Suppressor macrophage treated with lipopolysaccharide for 4 hours (primary cell): Measurements from ENCODE around the gene TFR2.

Source experiments
- DNase-seq: peaks from one replicate; pipeline ENCODE4 v3.0.0-alpha.2; 2020

Gene TFR2

GRCh38 chr7:100611983-100612729, 29.2 kb downstream of the TFR2 start, which contains the start of gene MOSPD3:
MOSPD3 (plus strand) TSS chr7:100612540; CDS start chr7:100612792, 252 bp downstream.
- DNase-seq: peak; percentile 99

GRCh38 chr7:100609958-100610357, 31.4 kb downstream of the TFR2 start:
- DNase-seq: no peak

GRCh38 chr7:100607111-100607510, 34.2 kb downstream of the TFR2 start:
- DNase-seq: no peak

- DNase-seq: no peak
Observed at GRCh38 chr7:100606313-100606712, 35.0 kb downstream of the TFR2 start.

GRCh38 chr7:100604976-100605911, 36.1 kb downstream of the TFR2 start:
- DNase-seq: peak; percentile 49

- DNase-seq: peak; percentile 80
Observed at GRCh38 chr7:100604028-100604975, 37.0 kb downstream of the TFR2 start.

- no peak for DNase-seq
Observed at GRCh38 chr7:100603726-100604027, 37.7 kb downstream of the TFR2 start.

- DNase-seq: no peak
Observed at GRCh38 chr7:100602889-100603725, 38.2 kb downstream of the TFR2 start.

GRCh38 chr7:100600730-100601038, 40.7 kb downstream of the TFR2 start:
- no peak for DNase-seq

- no peak for DNase-seq
Observed at GRCh38 chr7:100599911-100600729, 41.2 kb downstream of the TFR2 start.

GRCh38 chr7:100598425-100598824, 42.9 kb downstream of the TFR2 start:
- DNase-seq: no peak

GRCh38 chr7:100595188-100595587, 46.2 kb downstream of the TFR2 start:
- DNase-seq: no peak

GRCh38 chr7:100591596-100591995, 49.8 kb downstream of the TFR2 start:
- DNase-seq: no peak

GRCh38 chr7:100590077-100590737, 51.1 kb downstream of the TFR2 start:
- DNase-seq: no peak

- no peak for DNase-seq
Observed at GRCh38 chr7:100589341-100589947, 51.9 kb downstream of the TFR2 start.

GRCh38 chr7:100588438-100588837, 52.9 kb downstream of the TFR2 start:
- peak; percentile 37 for DNase-seq

GRCh38 chr7:100586266-100587025, 54.9 kb downstream of the TFR2 start, which contains the start of gene FBXO24:
FBXO24 (plus strand) TSS chr7:100586328; CDS start chr7:100586626, 298 bp downstream.
- peak; percentile 100 for DNase-seq

GRCh38 chr7:100585511-100586265, 55.7 kb downstream of the TFR2 start, which contains the start of gene LRCH4:
LRCH4 (minus strand) TSS chr7:100586129; CDS start chr7:100586100, 29 bp downstream.
- DNase-seq: peak; percentile 44
